Measurements from ENCODE around the gene FOSB.

- TF ChIP-seq POLR2A (IDR thresholded peaks at IDR 0.05) (no peak), POLR2AphosphoS5 (IDR thresholded peaks at IDR 0.05) (no peak), CTCF (IDR thresholded peaks at IDR 0.05) (no peak)
Observed at GRCh38 chr19:45507872-45508416, 40.1 kb downstream of the FOSB start.

All from gastroesophageal sphincter (tissue), 3 donors.